B cell (primary cell): ENCODE results near the gene CCBE1.

ENCODE experiments used
- CTCF ChIP-seq: fragments of 200-600 bp; IDR thresholded peaks from one replicate; pipeline ENCODE4 v1.8.0; 2022; ENCODE audit warnings: antibody characterized with exemption, mild to moderate bottlenecking
- EZH2 ChIP-seq: IDR thresholded peaks from 2 replicates; pipeline ENCODE4 v1.6.1; 2012; ENCODE audit warnings: borderline replicate concordance, low read depth, mild to moderate bottlenecking, moderate library complexity, low read length; ENCODE audit not compliant: insufficient read depth, poor library complexity, severe bottlenecking

- no peak for TF ChIP-seq EZH2
- TF ChIP-seq CTCF, result no peak
Measured at GRCh38 chr18:59606193-59607077, 90.8 kb downstream of the CCBE1 start.
